GM23338 (cell line): ENCODE data around the gene GPC2.

Experiments
- CREB1 ChIP-seq: fragments of 250-450 bp; sonication (Bioruptor Pico); IDR thresholded peaks from 2 replicates; pipeline ENCODE4 v1.5.0; 2020; ENCODE audit warnings: low read depth, mild to moderate bottlenecking, moderate library complexity
- CTCF ChIP-seq, 2 experiments: fragments of 200-600 bp in 1 of 2; sonication (generic) in 1 of 2; conservative IDR thresholded peaks; 2 replicates each; pipeline versions ENCODE4 v1.5.1 to v1.6.1; 2016 to 2017; ENCODE audit warnings: antibody characterized with exemption in 2 of 2, low read depth in 2 of 2, mild to moderate bottlenecking in 2 of 2, moderate library complexity in 1 of 2
- ETS1 ChIP-seq: IDR thresholded peaks from 2 replicates; pipeline ENCODE4 v1.6.1; 2016; ENCODE audit warnings: antibody characterized with exemption
- EZH2 ChIP-seq: fragments of 200-600 bp; sonication (generic); IDR thresholded peaks from one replicate; pipeline ENCODE4 v1.8.0; 2017; ENCODE audit warnings: antibody characterized with exemption, mild to moderate bottlenecking, low read depth; ENCODE audit not compliant: unreplicated experiment
- EZH2phosphoT487 ChIP-seq: fragments of 200-600 bp; sonication (generic); IDR thresholded peaks from one replicate; pipeline ENCODE4 v1.8.1; 2018; ENCODE audit warnings: antibody characterized with exemption; ENCODE audit not compliant: unreplicated experiment
- JUNB ChIP-seq: IDR thresholded peaks from one replicate; pipeline ENCODE4 v1.6.1; 2016; ENCODE audit warnings: antibody characterized with exemption; ENCODE audit not compliant: unreplicated experiment
- NANOG ChIP-seq: IDR thresholded peaks from 2 replicates; pipeline ENCODE4 v1.6.1; 2016; ENCODE audit warnings: antibody characterized with exemption, borderline replicate concordance
- POLR2AphosphoS5 ChIP-seq: IDR thresholded peaks from 2 replicates; pipeline ENCODE4 v1.6.1; 2016; ENCODE audit warnings: antibody characterized with exemption, low read depth
- STAT1 ChIP-seq: IDR thresholded peaks from one replicate; pipeline ENCODE4 v1.6.1; 2016; ENCODE audit warnings: antibody characterized with exemption; ENCODE audit not compliant: unreplicated experiment
- ZNF114 ChIP-seq: fragments of 250-450 bp; sonication (Bioruptor Pico); IDR thresholded peaks from 2 replicates; pipeline ENCODE4 v1.5.0; 2020; ENCODE audit warnings: mild to moderate bottlenecking, moderate library complexity
- ZNF331 ChIP-seq: fragments of 250-450 bp; sonication (Bioruptor Pico); IDR thresholded peaks from 2 replicates; pipeline ENCODE4 v1.5.0; 2020; ENCODE audit warnings: low read depth, mild to moderate bottlenecking, moderate library complexity
- ZNF462 ChIP-seq: fragments of 250-450 bp; sonication (Bioruptor Pico); IDR thresholded peaks from 2 replicates; pipeline ENCODE4 v1.5.0; 2020; ENCODE audit warnings: mild to moderate bottlenecking, moderate library complexity
- TF ChIP-seq, protein P1 (sequence below): IDR thresholded peaks from one replicate; pipeline ENCODE4 v1.6.1; 2018; ENCODE audit warnings: antibody characterized with exemption; ENCODE audit not compliant: unreplicated experiment

GRCh38 chr7:100148225-100148558 is 29.0 kb downstream of the GPC2 start:
- TF ChIP-seq EZH2 (no peak), CTCF (conservative IDR thresholded peaks at IDR 0.05; ENCODE audit: low read depth in 2 of 2) (no peak), ZNF331 (no peak), POLR2AphosphoS5 (no peak), ZNF462 (no peak), JUNB (no peak), ETS1 (no peak), STAT1 (no peak), NANOG (no peak), CREB1 (no peak), EZH2phosphoT487 (no peak), ZNF114 (CRISPR knock-in tag) (no peak)
- TF ChIP-seq, protein P1, sequence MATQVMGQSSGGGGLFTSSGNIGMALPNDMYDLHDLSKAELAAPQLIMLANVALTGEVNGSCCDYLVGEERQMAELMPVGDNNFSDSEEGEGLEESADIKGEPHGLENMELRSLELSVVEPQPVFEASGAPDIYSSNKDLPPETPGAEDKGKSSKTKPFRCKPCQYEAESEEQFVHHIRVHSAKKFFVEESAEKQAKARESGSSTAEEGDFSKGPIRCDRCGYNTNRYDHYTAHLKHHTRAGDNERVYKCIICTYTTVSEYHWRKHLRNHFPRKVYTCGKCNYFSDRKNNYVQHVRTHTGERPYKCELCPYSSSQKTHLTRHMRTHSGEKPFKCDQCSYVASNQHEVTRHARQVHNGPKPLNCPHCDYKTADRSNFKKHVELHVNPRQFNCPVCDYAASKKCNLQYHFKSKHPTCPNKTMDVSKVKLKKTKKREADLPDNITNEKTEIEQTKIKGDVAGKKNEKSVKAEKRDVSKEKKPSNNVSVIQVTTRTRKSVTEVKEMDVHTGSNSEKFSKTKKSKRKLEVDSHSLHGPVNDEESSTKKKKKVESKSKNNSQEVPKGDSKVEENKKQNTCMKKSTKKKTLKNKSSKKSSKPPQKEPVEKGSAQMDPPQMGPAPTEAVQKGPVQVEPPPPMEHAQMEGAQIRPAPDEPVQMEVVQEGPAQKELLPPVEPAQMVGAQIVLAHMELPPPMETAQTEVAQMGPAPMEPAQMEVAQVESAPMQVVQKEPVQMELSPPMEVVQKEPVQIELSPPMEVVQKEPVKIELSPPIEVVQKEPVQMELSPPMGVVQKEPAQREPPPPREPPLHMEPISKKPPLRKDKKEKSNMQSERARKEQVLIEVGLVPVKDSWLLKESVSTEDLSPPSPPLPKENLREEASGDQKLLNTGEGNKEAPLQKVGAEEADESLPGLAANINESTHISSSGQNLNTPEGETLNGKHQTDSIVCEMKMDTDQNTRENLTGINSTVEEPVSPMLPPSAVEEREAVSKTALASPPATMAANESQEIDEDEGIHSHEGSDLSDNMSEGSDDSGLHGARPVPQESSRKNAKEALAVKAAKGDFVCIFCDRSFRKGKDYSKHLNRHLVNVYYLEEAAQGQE = no peak
